ENCODE data around the gene EVX1. TPM values are rescaled to one million over a fixed set of nuclear protein-coding genes. Genes with fewer than 3 reads are reported as not detected.

EVX1 gene
- total RNA-seq (2022), result not detected in 2 replicates
- percentile 17 among the genes with signal in this experiment for Bru-seq, nascent RNA
- BruChase-seq, experiment 1, labeled RNA remaining after a 6-hour chase, result percentile 11 among the genes with signal in this experiment
- BruChase-seq, experiment 2, labeled RNA remaining after a 2-hour chase, result not detected
- long read RNA-seq, result 0 reads

GRCh38 chr7:27242555-27243339, at the start of gene EVX1:
EVX1 (plus strand) TSS chr7:27242802; CDS start chr7:27243031, 229 bp downstream.
- Mint-ChIP-seq H3K9me3 (ENCODE audit: low read depth, unreplicated experiment) (no peaks in the 10 kb centered on the region), H3K4me1 (ENCODE audit: low read depth, unreplicated experiment) (no peaks in the 10 kb centered on the region), H3K4me3 (ENCODE audit: low read depth, unreplicated experiment) (peak within 1 kb of the TSS; percentile 64), H3K36me3 (ENCODE audit: insufficient read depth, unreplicated experiment) (peaks cover 15% of the 10 kb centered on the region), H3K27me3 (ENCODE audit: unreplicated experiment) (peaks cover 99% of the 10 kb centered on the region), H3K27ac (ENCODE audit: unreplicated experiment) (no peak within 1 kb of the TSS)
- BruUV-seq (replicated peaks), result no TSS peak
- peak; percentile 33 for DNase-seq
- CTCF ChIA-PET, result interaction anchor here (0.6 kb wide), 3 partner anchors 174 to 1418 kb away, joined by 3 to 6 read pairs (median 5); no protein-coding TSS in a partner anchor
- TF ChIP-seq CTCF (IDR thresholded peaks at IDR 0.05; ENCODE audit: unreplicated experiment), result no peak
- intact Hi-C loops (cut with micrococcal nuclease; ENCODE audit: unreplicated experiment), result loop anchor here (5.0 kb wide), 1 partner anchor 180 kb away; no protein-coding TSS in a partner anchor

GRCh38 chr7:27193335-27194001, 49.1 kb upstream of the EVX1 start:
- no peak for DNase-seq
- CTCF ChIA-PET, result no interaction called here
- Mint-ChIP-seq H3K27me3 (ENCODE audit: unreplicated experiment) (peaks cover 60% of the 10 kb centered on the region), H3K4me3 (ENCODE audit: low read depth, unreplicated experiment) (peak overlapping the region; percentile 61), H3K27ac (ENCODE audit: unreplicated experiment) (no peak overlapping the region), H3K36me3 (ENCODE audit: insufficient read depth, unreplicated experiment) (peaks cover 4% of the 10 kb centered on the region), H3K4me1 (ENCODE audit: low read depth, unreplicated experiment) (no peaks in the 10 kb centered on the region), H3K9me3 (ENCODE audit: low read depth, unreplicated experiment) (no peaks in the 10 kb centered on the region)
- BruUV-seq (replicated peaks), result no TSS peak
- intact Hi-C loops (cut with micrococcal nuclease; ENCODE audit: unreplicated experiment), result no loop called here
- no peak for TF ChIP-seq CTCF (IDR thresholded peaks at IDR 0.05; ENCODE audit: unreplicated experiment)

- intact Hi-C loops (cut with micrococcal nuclease; ENCODE audit: unreplicated experiment), result no loop called here
- Mint-ChIP-seq H3K27ac (ENCODE audit: unreplicated experiment) (no peak overlapping the region), H3K4me1 (ENCODE audit: low read depth, unreplicated experiment) (no peaks in the 10 kb centered on the region), H3K4me3 (ENCODE audit: low read depth, unreplicated experiment) (no peak overlapping the region), H3K9me3 (ENCODE audit: low read depth, unreplicated experiment) (no peaks in the 10 kb centered on the region), H3K36me3 (ENCODE audit: insufficient read depth, unreplicated experiment) (peaks cover 8% of the 10 kb centered on the region), H3K27me3 (ENCODE audit: unreplicated experiment) (peaks cover 56% of the 10 kb centered on the region)
- BruUV-seq (replicated peaks), result no TSS peak
- CTCF ChIA-PET, result no interaction called here
- TF ChIP-seq CTCF (IDR thresholded peaks at IDR 0.05; ENCODE audit: unreplicated experiment), result no peak
- no peak for DNase-seq
Measured at GRCh38 chr7:27194002-27194352, 48.6 kb upstream of the EVX1 start.

- TF ChIP-seq CTCF (IDR thresholded peaks at IDR 0.05; ENCODE audit: unreplicated experiment), result no peak
- intact Hi-C loops (cut with micrococcal nuclease; ENCODE audit: unreplicated experiment), result loop anchor here (5.0 kb wide), 1 partner anchor 577 kb away; no protein-coding TSS in a partner anchor
- CTCF ChIA-PET, result interaction anchor here (0.5 kb wide), 1 partner anchor 411 kb away, joined by 15 read pairs; no protein-coding TSS in a partner anchor
- DNase-seq, result no peak
- H3K4me1 Mint-ChIP-seq (ENCODE audit: low read depth, unreplicated experiment), result no peaks in the 10 kb centered on the region
- no TSS peak for BruUV-seq (replicated peaks)
- no peaks in the 10 kb centered on the region for H3K9me3 Mint-ChIP-seq (ENCODE audit: low read depth, unreplicated experiment)
- no peak overlapping the region for H3K27ac Mint-ChIP-seq (ENCODE audit: unreplicated experiment)
- H3K27me3 Mint-ChIP-seq (ENCODE audit: unreplicated experiment), result peaks cover 47% of the 10 kb centered on the region
- no peak overlapping the region for H3K4me3 Mint-ChIP-seq (ENCODE audit: low read depth, unreplicated experiment)
- H3K36me3 Mint-ChIP-seq (ENCODE audit: insufficient read depth, unreplicated experiment), result peaks cover 16% of the 10 kb centered on the region
Measured at GRCh38 chr7:27194686-27195379, 47.8 kb upstream of the EVX1 start.

All from Calu3 (cell line).